Islet precursor cell (in vitro differentiated cells): ENCODE results near the gene TOB2.
A peak's percentile ranks its signal among the peaks of the same experiment; 100 is the strongest.

Experiments used
- DNase-seq: peaks from one replicate; pipeline ENCODE4 v3.0.0-alpha.2; 2018

TOB2 gene

GRCh38 chr22:41446639-41447434, at the start of gene TOB2:
TOB2 (minus strand) TSS chr22:41446801; CDS start chr22:41437345, 9,456 bp downstream.
- DNase-seq = peak; percentile 97

- DNase-seq = no peak
These were observed 44.9 kb upstream of the TOB2 start for GRCh38 chr22:41491374-41492100.

GRCh38 chr22:41488596-41489385, 42.2 kb upstream of the TOB2 start:
- DNase-seq = no peak

- no peak for DNase-seq
These were observed 41.5 kb upstream of the TOB2 start for GRCh38 chr22:41488076-41488475.

- DNase-seq = no peak
These were observed 40.7 kb upstream of the TOB2 start for GRCh38 chr22:41487037-41487935.

DNA sequence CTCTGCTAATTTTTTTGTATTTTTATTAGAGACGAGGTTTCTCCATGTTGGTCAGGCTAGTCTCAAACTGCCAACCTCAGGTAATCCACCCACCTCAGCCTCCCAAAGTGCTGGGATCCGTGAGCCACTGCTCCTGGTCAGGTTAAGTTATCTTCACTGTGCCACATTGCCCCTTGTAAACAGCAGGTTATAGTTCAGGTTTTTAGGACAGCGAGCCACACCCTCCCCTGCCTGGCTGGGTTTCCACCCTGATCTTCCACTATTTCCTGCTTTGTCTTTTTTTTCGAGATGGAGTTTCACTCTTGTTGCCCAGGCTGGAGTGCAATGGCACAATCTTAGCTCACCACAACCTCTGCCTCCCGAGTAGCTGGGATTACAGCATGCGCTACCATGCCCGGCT, 38.4 kb upstream of the TOB2 start:
- no peak for DNase-seq

DNA sequence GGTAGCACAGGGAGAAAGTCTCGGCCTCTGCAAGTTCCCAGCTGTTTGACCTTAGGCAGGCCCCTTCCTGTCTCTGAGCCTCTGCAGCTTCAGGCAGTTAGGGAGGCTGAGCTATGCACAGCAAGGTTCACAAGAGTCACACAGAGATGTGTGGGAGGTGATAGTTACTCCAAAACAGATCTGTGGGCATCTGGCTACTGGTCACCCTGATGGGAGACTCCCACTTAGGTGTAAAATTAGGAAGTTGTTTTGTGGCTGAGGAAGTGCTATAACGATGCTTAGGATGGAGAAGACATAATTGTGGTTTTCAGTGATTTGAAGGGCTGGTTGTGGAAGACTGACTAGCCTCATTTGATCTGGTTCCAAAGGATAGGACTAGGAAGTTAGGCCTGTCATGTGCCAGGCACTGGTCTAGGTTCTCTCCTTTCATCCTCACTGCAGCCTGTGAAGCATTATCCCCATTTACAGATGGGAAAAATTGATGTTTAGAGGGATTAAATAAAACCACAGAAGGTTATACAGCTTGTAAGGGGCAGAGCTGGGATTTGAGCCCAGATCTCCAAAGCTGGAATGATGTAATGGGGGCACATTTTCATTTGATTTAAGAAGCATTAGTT, 35.8 kb upstream of the TOB2 start:
- no peak for DNase-seq

DNA sequence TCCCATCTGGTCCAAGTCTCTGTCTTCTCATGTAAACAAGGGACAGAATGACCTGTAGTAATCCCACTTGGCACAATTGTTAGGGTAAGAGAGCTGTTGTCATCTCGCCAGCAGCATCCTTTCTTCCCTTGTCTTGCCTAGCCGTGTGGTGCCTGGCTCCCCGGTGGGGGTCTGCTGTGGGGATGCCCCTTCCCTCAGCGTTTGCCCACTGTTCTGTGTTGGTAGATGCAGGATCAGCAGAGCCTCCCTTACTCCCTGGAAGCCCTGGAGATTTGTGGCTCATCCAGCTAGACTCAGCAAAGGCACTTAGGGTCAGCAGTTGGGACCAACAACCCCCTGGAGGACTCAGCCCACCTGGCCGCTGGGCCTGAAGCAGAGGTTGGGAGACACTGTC, 35.3 kb upstream of the TOB2 start:
- DNase-seq = no peak

DNA sequence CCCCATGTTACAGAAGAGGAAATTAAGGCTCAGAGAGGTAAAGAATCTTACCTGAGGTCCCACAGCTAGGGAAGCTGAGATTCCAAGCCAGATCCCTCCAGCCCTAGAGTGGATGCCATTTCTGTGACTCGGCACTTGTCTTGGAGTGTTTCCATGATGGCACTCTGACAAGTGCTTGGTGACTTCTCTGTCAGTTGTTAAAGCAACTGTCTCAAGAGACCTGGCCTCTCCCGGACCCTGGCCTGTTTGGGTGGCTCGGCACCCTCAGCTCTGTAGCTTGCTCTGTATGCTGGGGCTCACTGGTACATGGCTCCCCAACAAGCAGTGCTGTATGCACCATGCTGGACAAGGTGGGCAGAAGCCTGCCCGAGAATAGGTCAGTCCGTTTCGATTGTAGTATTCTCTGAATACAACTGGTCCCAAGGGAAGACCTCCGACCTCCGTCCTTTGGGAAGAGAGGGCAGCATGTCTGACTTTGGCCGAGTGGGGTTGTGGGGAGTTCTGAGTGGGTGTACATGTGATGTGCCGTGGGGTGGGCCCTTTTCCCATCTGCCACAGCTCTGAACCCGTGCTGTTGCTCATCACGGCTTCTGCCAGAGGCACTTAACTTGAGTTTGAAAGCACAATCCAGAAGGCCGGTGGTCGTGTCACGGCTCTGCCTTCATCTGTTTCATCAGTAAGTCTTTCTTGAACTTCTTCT, 34.7 kb upstream of the TOB2 start:
- DNase-seq = no peak

DNA sequence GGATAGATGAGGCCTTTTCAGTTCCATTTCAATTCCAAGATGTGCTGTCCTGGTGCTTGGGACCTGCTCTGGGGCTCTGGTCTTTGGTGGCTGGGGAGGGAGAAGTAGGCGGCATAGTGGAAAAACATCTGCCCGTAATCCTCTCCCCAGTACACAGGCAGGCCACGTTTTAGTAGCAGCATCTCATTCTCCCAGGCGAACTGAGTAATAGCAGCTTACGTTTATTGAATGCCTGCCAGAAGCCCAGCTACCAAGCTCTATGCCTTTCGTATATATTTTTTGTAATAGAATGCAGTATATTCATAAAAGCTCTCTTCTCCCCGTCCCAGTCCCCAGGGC, 33.8 kb upstream of the TOB2 start:
- DNase-seq = no peak

DNA sequence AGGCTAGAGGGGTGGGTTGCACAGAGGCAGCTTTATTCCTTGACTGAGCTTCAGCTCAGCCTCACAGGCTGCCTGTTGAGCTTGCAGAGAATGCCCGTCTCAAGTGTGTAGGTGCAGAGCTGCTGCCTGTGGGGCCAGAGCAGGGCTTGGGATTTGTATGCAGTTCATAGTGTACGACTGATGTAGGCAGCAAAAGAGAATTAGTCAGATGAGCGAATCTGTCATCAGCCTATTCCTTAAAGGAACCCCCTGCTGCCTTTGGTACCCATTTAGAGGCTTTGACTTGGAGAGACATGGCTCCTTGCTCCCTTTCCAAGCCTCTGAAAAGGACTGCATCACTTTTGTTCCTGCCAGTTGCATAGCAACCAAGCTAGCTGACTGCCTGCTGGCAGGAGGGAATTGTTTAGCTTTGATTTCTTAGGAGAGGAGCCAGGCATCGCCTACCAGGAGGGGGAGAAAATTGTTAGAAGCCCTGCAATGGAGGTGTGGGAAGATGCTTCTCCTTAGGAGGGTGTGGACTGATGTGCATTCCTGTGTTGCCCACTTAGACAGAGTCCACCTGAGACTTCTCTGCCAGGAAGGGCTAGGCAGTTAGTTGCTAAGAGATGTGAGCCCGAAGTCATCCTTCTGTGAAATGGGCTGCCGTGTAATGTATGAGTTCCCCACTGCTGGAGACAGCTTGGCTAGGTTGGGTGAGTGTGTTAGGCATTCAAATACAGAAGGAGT, 33.2 kb upstream of the TOB2 start:
- DNase-seq = no peak

DNA sequence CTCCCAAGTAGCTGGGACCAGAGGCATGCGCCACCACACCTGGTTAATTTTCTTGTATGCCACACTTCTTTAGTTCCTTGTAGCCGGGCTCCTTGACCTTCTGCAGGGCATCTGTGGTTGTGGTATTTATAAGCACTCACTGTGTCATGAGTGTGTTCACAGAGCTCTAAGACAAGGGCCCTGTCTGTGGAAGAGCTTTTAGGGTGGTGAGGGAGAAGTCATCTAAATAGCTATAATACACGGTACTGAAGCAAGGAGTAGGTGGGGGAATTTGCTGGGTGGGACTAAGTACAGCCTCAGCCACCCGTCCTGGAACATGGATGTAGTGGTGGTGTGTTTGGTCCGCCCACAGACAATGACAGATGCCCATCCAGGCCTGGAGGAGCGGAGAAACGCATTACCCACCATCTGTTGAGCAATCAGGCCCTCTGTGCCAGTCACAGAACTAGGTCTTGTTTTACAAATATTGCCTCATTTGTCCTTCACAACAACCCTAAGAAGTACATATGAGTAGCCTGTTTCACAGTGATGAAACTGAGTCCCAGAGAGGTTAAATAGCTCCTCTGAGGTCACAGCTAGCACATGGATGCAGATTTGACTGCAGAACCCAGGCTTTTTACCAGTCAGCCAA, 32.4 kb upstream of the TOB2 start:
- DNase-seq = no peak

DNA sequence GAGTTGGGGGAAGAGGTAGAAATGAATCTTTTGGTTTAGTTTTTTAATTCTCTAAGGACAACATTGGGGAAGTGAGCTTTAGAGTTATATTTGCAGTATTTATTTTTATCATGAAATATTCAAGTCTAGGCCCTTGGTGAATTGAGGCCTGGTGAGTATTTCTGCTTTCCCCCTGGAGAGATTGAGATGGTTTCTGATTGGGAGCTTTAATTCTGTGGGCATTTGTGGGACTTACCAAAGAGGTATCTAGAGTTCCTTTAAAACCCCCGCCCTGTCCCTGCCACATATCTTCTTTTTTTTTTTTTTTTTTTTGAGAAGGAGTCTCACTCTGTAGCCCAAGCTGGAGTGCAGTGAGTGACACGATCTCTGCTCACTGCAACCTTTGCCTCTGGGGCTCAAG, 31.9 kb upstream of the TOB2 start:
- DNase-seq = no peak

DNA sequence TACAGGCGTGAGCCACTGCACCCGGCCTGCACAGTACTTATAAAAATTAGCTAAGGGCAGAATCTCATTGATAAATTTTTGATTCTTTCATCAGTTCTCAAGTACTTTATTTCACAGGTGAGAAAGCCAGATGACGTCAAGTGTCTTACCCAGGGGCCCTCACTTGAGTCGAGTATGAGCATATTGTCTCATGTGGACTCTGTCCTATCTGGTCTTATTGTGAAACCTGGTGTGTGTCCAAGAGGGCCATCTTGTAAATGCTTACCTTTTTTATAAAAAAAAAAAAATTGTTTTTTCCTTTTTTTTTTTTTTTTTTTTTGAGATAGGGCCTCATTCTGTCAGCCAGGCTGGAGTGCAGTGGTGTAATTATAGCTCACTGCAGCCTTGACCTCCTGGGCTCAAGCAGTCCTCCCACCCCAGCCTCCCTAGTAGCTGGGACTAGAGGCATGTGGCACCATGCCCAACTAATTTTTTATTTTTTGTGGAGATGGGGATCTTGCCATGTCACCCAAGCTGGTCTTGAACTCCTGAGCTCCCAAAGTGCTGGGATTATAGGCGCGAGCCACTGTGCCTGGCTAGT, 28.4 kb upstream of the TOB2 start:
- DNase-seq = no peak

DNA sequence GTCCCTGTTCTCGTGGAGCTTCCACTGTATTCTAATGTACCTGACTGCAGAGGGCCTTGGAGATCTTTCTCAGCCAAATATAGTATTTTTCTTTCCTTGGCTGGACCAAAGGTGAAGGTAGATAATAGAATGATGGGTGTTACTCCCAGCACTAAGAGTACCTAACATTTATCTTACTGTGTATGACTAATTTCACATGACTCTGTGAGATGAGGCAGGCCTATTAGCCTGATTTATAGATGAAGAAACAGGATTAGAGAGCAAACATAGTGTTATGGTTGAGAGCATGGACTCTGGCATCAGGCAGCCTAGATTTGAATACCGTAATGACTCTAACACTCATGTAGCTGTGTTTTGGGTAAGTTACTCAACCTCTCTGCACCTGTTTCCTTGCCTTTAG, 25.0 kb upstream of the TOB2 start:
- no peak for DNase-seq

- DNase-seq = no peak
These were observed 24.3 kb upstream of the TOB2 start for GRCh38 chr22:41470886-41471285.

DNA sequence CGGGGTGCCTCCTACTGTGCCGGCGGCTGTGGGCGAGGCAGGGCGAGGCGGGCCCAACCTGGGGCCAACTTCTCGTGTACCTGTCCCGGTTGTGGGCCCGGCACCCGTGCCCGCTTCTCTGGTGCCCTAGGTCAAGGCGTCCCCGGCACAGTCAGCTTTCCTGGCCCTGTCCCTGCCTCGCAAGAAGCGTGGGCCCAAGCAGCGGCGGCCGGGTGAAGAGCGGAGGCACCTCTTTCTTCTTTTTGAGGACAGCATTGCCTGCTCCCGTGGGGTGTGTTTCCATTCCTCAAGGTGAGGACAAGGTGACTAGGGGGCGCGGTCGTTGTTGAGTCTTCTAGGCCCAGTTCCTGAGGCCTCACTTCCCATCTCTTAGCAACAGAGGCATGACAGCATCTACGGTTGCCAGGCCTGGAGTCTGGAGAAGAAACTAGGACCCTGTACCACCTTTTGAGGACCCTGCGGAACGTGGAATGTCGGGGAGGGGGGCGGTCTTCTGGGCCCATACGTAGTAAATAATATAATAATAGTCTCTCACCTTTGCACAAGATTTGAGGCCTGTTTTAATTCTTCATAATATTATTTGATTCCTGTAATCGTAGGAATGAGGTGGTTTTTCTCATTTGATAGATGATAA, 22.7 kb upstream of the TOB2 start:
- no peak for DNase-seq

GRCh38 chr22:41468381-41469217, 22.0 kb upstream of the TOB2 start, which contains the start of the genes ACO2 and PHF5A:
ACO2 (plus strand) TSS chr22:41469117; CDS start chr22:41469147, 30 bp downstream.
PHF5A (minus strand) TSS chr22:41468692; CDS start chr22:41468653, 39 bp downstream.
- DNase-seq = peak; percentile 98
